OCI-LY1 (cell line): ENCODE measurements around the gene ZFP92.

ENCODE experiments used
- H2AFZ ChIP-seq: fragments of 200-600 bp; sonication (generic), shearing (Covaris generic); 2 replicates; pipeline ENCODE4 v1.6.0; 2014; ENCODE audit warnings: antibody characterized with exemption, mild to moderate bottlenecking, low read length
- H3F3A ChIP-seq: fragments of 200-600 bp; sonication (generic), shearing (Covaris generic); 2 replicates; pipeline ENCODE4 v1.6.0; 2014; ENCODE audit warnings: mild to moderate bottlenecking, antibody characterized with exemption, low read length, moderate library complexity; ENCODE audit not compliant: insufficient read depth
- H3K27ac ChIP-seq: fragments of 200-600 bp; sonication (generic); 2 replicates; pipeline ENCODE4 v1.5.1; 2014; ENCODE audit warnings: low read length, mixed run types, mild to moderate bottlenecking, low read depth; ENCODE audit not compliant: poor library complexity, severe bottlenecking
- H3K27me3 ChIP-seq: fragments of 200-600 bp; sonication (generic); 2 replicates; pipeline ENCODE4 v1.6.0; 2014; ENCODE audit warnings: antibody characterized with exemption, mild to moderate bottlenecking, low read length, moderate library complexity; ENCODE audit not compliant: insufficient read depth
- H3K36me3 ChIP-seq: fragments of 200-600 bp; sonication (generic); 2 replicates; pipeline ENCODE4 v1.6.1; 2014; ENCODE audit warnings: mild to moderate bottlenecking, antibody characterized with exemption, low read length, moderate library complexity, mixed read lengths; ENCODE audit not compliant: insufficient read depth
- H3K4me1 ChIP-seq: fragments of 200-600 bp; sonication (generic); 2 replicates; pipeline ENCODE4 v1.5.1; 2014; ENCODE audit warnings: mild to moderate bottlenecking, low read length, moderate library complexity; ENCODE audit not compliant: insufficient read depth, severe bottlenecking
- H3K4me2 ChIP-seq: fragments of 200-600 bp; sonication (generic), shearing (Covaris generic); 2 replicates; pipeline ENCODE4 v1.6.1; 2014; ENCODE audit warnings: low read length
- H3K4me3 ChIP-seq: fragments of 200-600 bp; sonication (generic); 2 replicates; pipeline ENCODE4 v1.5.1; 2014; ENCODE audit warnings: low read length, low read depth, mild to moderate bottlenecking, mixed read lengths; ENCODE audit not compliant: poor library complexity, severe bottlenecking
- H3K79me2 ChIP-seq: fragments of 200-600 bp; shearing (Covaris generic); 2 replicates; pipeline ENCODE4 v1.6.1; 2016; ENCODE audit warnings: mixed run types, low read length, mixed read lengths; ENCODE audit not compliant: insufficient read depth
- H3K9ac ChIP-seq: fragments of 200-600 bp; sonication (generic), shearing (Covaris generic); 2 replicates; pipeline ENCODE4 v1.6.1; 2014; ENCODE audit warnings: mild to moderate bottlenecking, low read length, mixed read lengths
- H3K9me2 ChIP-seq: fragments of 200-600 bp; sonication (generic), shearing (Covaris generic); 2 replicates; pipeline ENCODE4 v1.6.1; 2014; ENCODE audit warnings: low read depth, mild to moderate bottlenecking, low read length, mixed read lengths
- H3K9me3 ChIP-seq: fragments of 200-600 bp; shearing (Covaris generic); 2 replicates; pipeline ENCODE4 v1.6.1; 2014; ENCODE audit warnings: low read length, mixed read lengths
- H4K20me1 ChIP-seq: fragments of 200-600 bp; sonication (generic), shearing (Covaris generic); 2 replicates; pipeline ENCODE4 v1.6.0; 2016; ENCODE audit warnings: mild to moderate bottlenecking, low read length; ENCODE audit not compliant: insufficient read depth
- EZH2 ChIP-seq: fragments of 200-600 bp; sonication (generic), shearing (Covaris generic); IDR thresholded peaks from 2 replicates; pipeline ENCODE4 v1.8.0; 2017; ENCODE audit warnings: borderline replicate concordance, mixed run types, mild to moderate bottlenecking, antibody characterized with exemption, low read length, moderate library complexity, mixed read lengths
- TF ChIP-seq, protein P1 (sequence below): fragments of 200-600 bp; sonication (generic), shearing (Covaris generic); IDR thresholded peaks from 2 replicates; pipeline ENCODE4 v1.5.1; 2017; ENCODE audit warnings: mild to moderate bottlenecking, antibody characterized with exemption, low read length, moderate library complexity, mixed read lengths

ZFP92 gene

DNA sequence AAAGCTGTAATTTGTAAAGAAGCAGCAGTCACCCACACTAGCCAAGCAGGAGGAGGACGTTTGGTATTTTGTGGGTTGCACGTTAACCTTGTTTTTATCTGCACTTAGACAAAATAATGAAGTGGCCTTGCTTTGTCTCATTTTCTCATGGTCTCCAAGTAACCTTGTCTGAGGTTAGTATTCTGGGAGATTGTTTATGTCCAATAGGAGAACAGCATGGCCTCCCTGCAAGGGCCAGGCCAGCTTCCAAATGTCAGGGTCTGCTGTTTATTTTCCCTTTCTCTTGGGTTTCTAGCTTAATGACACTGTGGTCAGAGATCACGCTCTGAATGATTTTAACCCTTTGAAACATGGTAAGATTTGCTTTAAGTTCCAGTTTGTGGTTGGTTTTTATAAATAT, 40.0 kb upstream of the ZFP92 start:
- H2AFZ ChIP-seq: no peak overlapping the region
- no peaks in the 10 kb centered on the region for H3K79me2 ChIP-seq
- H3K4me3 ChIP-seq: no peak overlapping the region
- H3K27me3 ChIP-seq: no peaks in the 10 kb centered on the region
- H3K4me1 ChIP-seq: peaks cover 7% of the 10 kb centered on the region
- H3K9ac ChIP-seq: no peak overlapping the region
- no peaks in the 10 kb centered on the region for H3K36me3 ChIP-seq
- no peaks in the 10 kb centered on the region for H3K9me2 ChIP-seq
- no peaks in the 10 kb centered on the region for H3K9me3 ChIP-seq
- no peaks in the 10 kb centered on the region for H3F3A ChIP-seq
- H4K20me1 ChIP-seq: no peaks in the 10 kb centered on the region
- H3K27ac ChIP-seq: no peak overlapping the region
- no peak overlapping the region for H3K4me2 ChIP-seq
- no peak for TF ChIP-seq EZH2
- TF ChIP-seq, protein P1, sequence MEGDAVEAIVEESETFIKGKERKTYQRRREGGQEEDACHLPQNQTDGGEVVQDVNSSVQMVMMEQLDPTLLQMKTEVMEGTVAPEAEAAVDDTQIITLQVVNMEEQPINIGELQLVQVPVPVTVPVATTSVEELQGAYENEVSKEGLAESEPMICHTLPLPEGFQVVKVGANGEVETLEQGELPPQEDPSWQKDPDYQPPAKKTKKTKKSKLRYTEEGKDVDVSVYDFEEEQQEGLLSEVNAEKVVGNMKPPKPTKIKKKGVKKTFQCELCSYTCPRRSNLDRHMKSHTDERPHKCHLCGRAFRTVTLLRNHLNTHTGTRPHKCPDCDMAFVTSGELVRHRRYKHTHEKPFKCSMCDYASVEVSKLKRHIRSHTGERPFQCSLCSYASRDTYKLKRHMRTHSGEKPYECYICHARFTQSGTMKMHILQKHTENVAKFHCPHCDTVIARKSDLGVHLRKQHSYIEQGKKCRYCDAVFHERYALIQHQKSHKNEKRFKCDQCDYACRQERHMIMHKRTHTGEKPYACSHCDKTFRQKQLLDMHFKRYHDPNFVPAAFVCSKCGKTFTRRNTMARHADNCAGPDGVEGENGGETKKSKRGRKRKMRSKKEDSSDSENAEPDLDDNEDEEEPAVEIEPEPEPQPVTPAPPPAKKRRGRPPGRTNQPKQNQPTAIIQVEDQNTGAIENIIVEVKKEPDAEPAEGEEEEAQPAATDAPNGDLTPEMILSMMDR: no peak

DNA sequence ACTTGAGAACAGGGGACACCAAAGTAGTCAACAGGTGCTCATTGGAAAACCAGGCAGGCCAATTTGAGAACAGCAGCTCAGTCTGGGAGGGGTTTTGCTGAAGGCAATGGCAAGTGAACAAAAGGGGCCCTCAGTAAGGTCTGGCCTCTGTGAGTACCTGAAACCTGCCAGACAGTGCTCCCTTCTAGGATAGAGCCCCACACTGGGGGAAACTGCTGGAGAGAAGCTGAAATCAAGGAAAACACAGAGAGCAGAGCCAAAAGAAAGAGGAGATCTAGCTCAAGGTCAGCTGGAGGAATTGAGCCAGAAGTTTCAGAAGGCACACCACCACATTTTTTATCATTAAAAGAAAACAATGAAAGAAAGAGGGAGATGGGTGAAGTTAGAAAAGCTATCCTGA, 38.3 kb upstream of the ZFP92 start:
- no peak overlapping the region for H3K4me3 ChIP-seq
- H3K9ac ChIP-seq: no peak overlapping the region
- TF ChIP-seq, protein P1: no peak
- no peak for TF ChIP-seq EZH2
- no peak overlapping the region for H3K4me2 ChIP-seq
- no peaks in the 10 kb centered on the region for H4K20me1 ChIP-seq
- no peak overlapping the region for H3K27ac ChIP-seq
- H2AFZ ChIP-seq: no peak overlapping the region
- H3K4me1 ChIP-seq: peaks cover 7% of the 10 kb centered on the region
- no peaks in the 10 kb centered on the region for H3K27me3 ChIP-seq
- no peaks in the 10 kb centered on the region for H3K9me3 ChIP-seq
- no peaks in the 10 kb centered on the region for H3K79me2 ChIP-seq
- no peaks in the 10 kb centered on the region for H3F3A ChIP-seq
- no peaks in the 10 kb centered on the region for H3K9me2 ChIP-seq
- H3K36me3 ChIP-seq: no peaks in the 10 kb centered on the region

DNA sequence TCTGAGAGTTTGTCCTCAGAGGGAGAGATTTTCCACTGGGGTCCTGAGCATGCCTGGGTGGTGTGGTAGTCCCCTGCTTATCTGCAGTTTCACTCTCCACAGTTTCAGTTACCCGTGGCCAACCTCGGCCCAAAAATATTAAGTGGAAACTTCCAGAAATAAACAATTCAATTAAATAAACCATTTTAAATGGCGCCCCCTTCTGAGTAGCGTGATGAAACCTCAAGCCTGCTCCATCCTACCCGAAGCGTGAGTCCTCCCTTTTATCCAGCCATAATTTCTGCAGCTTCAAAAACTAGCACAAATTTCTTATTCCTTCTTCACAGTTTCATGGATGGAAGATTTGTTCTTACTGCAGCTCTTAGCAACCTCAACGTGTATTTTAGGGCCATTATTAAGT, 36.8 kb upstream of the ZFP92 start:
- TF ChIP-seq EZH2: no peak
- TF ChIP-seq, protein P1: peak; percentile 44; the same call in 1 of the 2 replicates
- Histone ChIP-seq H3K27me3 (no peaks in the 10 kb centered on the region), H3K27ac (no peak overlapping the region), H3K9me2 (no peaks in the 10 kb centered on the region), H3K4me1 (peaks cover 7% of the 10 kb centered on the region), H4K20me1 (no peaks in the 10 kb centered on the region), H3K36me3 (no peaks in the 10 kb centered on the region), H3K9me3 (no peaks in the 10 kb centered on the region), H3K9ac (no peak overlapping the region), H3F3A (no peaks in the 10 kb centered on the region), H3K4me3 (no peak overlapping the region), H3K4me2 (no peak overlapping the region; the same call in 1 of the 2 replicates), H3K79me2 (no peaks in the 10 kb centered on the region), H2AFZ (no peak overlapping the region)
